GM12874 (cell line): ENCODE measurements around the gene CDCA4.

Experiments
- CTCF ChIP-seq: IDR thresholded peaks from 2 replicates; pipeline ENCODE4 v1.5.1; 2011; ENCODE audit warnings: low read depth, mild to moderate bottlenecking, control low read depth, low read length, moderate library complexity; ENCODE audit not compliant: insufficient read depth

Gene CDCA4

GRCh38 chr14:105019861-105020814, 745 bp downstream of the CDCA4 start:
- TF ChIP-seq CTCF, result no peak

- no peak for TF ChIP-seq CTCF
These were observed 2.5 kb downstream of the CDCA4 start for GRCh38 chr14:105018414-105018813.

GRCh38 chr14:105015905-105016304, 5.0 kb downstream of the CDCA4 start:
- TF ChIP-seq CTCF, result no peak

- no peak for TF ChIP-seq CTCF
These were observed 5.6 kb downstream of the CDCA4 start for GRCh38 chr14:105015242-105015641.

GRCh38 chr14:105014631-105015030, 6.3 kb downstream of the CDCA4 start:
- no peak for TF ChIP-seq CTCF

GRCh38 chr14:105014032-105014431, 6.9 kb downstream of the CDCA4 start:
- TF ChIP-seq CTCF, result no peak

- no peak for TF ChIP-seq CTCF
These were observed 7.6 kb downstream of the CDCA4 start for GRCh38 chr14:105013150-105013785.
